HG02973 (cell line): ENCODE results near the gene MEX3B.
"Not testable (repeated sequence)": the region's sequence is repeated elsewhere in the genome, so short reads cannot be mapped to it uniquely, and the experiment has no call there.

Experiments used
- ATAC-seq: cut with Tn5 transposase; IDR thresholded peaks from one replicate; pipeline ENCODE4 v1.9.1; 2021; ENCODE audit warnings: moderate library complexity; ENCODE audit not compliant: unreplicated experiment

MEX3B gene

GRCh38 chr15:82014989-82015388 is 30.8 kb downstream of the MEX3B start:
- no peak for ATAC-seq

- ATAC-seq = no peak
Measured at GRCh38 chr15:82012908-82013307, 32.9 kb downstream of the MEX3B start.

GRCh38 chr15:82005239-82005638 is 40.6 kb downstream of the MEX3B start:
- ATAC-seq = no peak

GRCh38 chr15:82003916-82004315 is 41.9 kb downstream of the MEX3B start:
- no peak for ATAC-seq

- ATAC-seq = not testable (repeated sequence)
Measured at GRCh38 chr15:81995081-81995480, 50.7 kb downstream of the MEX3B start.

GRCh38 chr15:81992523-81992922 is 53.3 kb downstream of the MEX3B start:
- no peak for ATAC-seq
